ENCODE data around the gene MYZAP. TPM values are rescaled to one million over a fixed set of nuclear protein-coding genes. Genes with fewer than 3 reads are reported as not detected.

The MYZAP gene
- polyA plus RNA-seq, 1 of the 3 experiments (the other 2 are of a cell fraction), result 0.07 TPM

GRCh38 chr15:57706405-57707209 is 114.9 kb downstream of the MYZAP start, which contains the start of gene POLR2M (continued):
- TF ChIP-seq CTCF (IDR thresholded peaks at IDR 0.05) (no peak), JUND (IDR thresholded peaks at IDR 0.05) (0 out of 2 replicates have a peak, but pooled peaks have one; percentile 11), FOXJ3 (CRISPR knock-in tag; IDR thresholded peaks at IDR 0.05) (peak; percentile 51; the same call in 1 of the 2 replicates), FOSL2 (IDR thresholded peaks at IDR 0.05; ENCODE audit: borderline replicate concordance, low read depth) (no peak), USF1 (IDR thresholded peaks at IDR 0.05; ENCODE audit: borderline replicate concordance, low read depth) (peak; percentile 21; the same call in 1 of the 2 replicates), NRF1 (IDR thresholded peaks at IDR 0.05; ENCODE audit: low read depth, low read length) (no peak), TEAD4 (IDR thresholded peaks at IDR 0.05; ENCODE audit: borderline replicate concordance, insufficient read depth) (no peak), SIN3A (IDR thresholded peaks at IDR 0.05; ENCODE audit: borderline replicate concordance, low read depth, low read length) (peak; percentile 86; the same call in 1 of the 2 replicates), PBX3 (IDR thresholded peaks at IDR 0.05) (peak; percentile 72), RXRA (IDR thresholded peaks at IDR 0.05; ENCODE audit: borderline replicate concordance, low read depth) (peak; percentile 16; the same call in 1 of the 2 replicates), MEF2A (IDR thresholded peaks at IDR 0.05; ENCODE audit: borderline replicate concordance, low read depth) (no peak)

- peaks cover 38% of the 10 kb centered on the region for H3K79me2 ChIP-seq (ENCODE audit: insufficient read depth)
- TF ChIP-seq USF2 (IDR thresholded peaks at IDR 0.05; ENCODE audit: borderline replicate concordance, low read depth, low read length) (no peak), EZH2phosphoT487 (IDR thresholded peaks at IDR 0.05; ENCODE audit: borderline replicate concordance, low read depth) (no peak), RFX5 (IDR thresholded peaks at IDR 0.05; ENCODE audit: low read length) (no peak), REST (IDR thresholded peaks at IDR 0.05; ENCODE audit: low read depth, low read length) (no peak), JUND (IDR thresholded peaks at IDR 0.05) (no peak), ZBTB33 (IDR thresholded peaks at IDR 0.05; ENCODE audit: borderline replicate concordance, low read depth) (no peak), RCOR1 (IDR thresholded peaks at IDR 0.05; ENCODE audit: low read length) (no peak), TCF12 (IDR thresholded peaks at IDR 0.05) (no peak), NFIC (IDR thresholded peaks at IDR 0.05; ENCODE audit: borderline replicate concordance) (no peak), FOSL2 (IDR thresholded peaks at IDR 0.05; ENCODE audit: borderline replicate concordance, low read depth) (no peak)
These were observed 116.3 kb downstream of the MYZAP start for GRCh38 chr15:57708047-57708446.

More at GRCh38 chr15:57708047-57708446, 116.3 kb downstream of the MYZAP start:
- H3K9ac ChIP-seq, result peak overlapping the region; percentile 95
- H3K4me1 ChIP-seq (ENCODE audit: control insufficient read depth in 1 of 2, insufficient read depth in 2 of 2, low read depth in 1 of 2, low read length in 1 of 2), result peaks cover 0 to 12% of the 10 kb centered on the region in 2 experiments; a peak in 3 of 4 replicates
- H3F3A ChIP-seq (replicated peaks; ENCODE audit: insufficient read depth), result peaks cover 6% of the 10 kb centered on the region
- no peak for DNase-seq
- peaks cover 3% of the 10 kb centered on the region; the same call in 1 of the 2 replicates for H4K20me1 ChIP-seq (ENCODE audit: insufficient read depth)
- WGBS (ENCODE audit: low lambda C conversion rate), result 78% methylated on average over 4 of the region's 4 CpGs
- no peak overlapping the region for H2AFZ ChIP-seq (ENCODE audit: low read depth)
- POLR2A ChIA-PET, result no interaction called here
- CTCF ChIA-PET, result interaction anchor here (1.2 to 2.9 kb wide), 5 partner anchors 23 to 474 kb away, joined by 4 to 15 read pairs (median 5); no protein-coding TSS in a partner anchor
- peaks cover 31 to 36% of the 10 kb centered on the region in 2 experiments for H3K36me3 ChIP-seq (replicated peaks in 1 of 2; ENCODE audit: control insufficient read depth in 1 of 2, insufficient read depth in 2 of 2, low read length in 1 of 2)
- no peaks in the 10 kb centered on the region for H3K9me3 ChIP-seq
- H3K4me3 ChIP-seq (ENCODE audit: low read depth in 2 of 2, low read length in 1 of 2), result peak overlapping the region; percentile 80 to 99; a peak in 3 of 4 replicates
- H3K4me2 ChIP-seq, result peak overlapping the region; percentile 80
- no peaks in the 10 kb centered on the region for H3K9me2 ChIP-seq
- H3K27ac ChIP-seq (ENCODE audit: low read depth in 2 of 2, low read length in 1 of 2), result peak overlapping the region in 1 of 2 experiments; percentile 82; a peak in 1 of 4 replicates
- no peaks in the 10 kb centered on the region for H3K27me3 ChIP-seq (ENCODE audit: insufficient read depth)

Data from SK-N-SH (cell line).